Measurements from ENCODE around the gene ABHD17A. TPM values are rescaled to one million over a fixed set of nuclear protein-coding genes. Genes with fewer than 3 reads are reported as not detected.

The ABHD17A gene
- total and polyA plus RNA-seq, 10 donors = 73.4 to 107 (median 83.6) TPM

DNA sequence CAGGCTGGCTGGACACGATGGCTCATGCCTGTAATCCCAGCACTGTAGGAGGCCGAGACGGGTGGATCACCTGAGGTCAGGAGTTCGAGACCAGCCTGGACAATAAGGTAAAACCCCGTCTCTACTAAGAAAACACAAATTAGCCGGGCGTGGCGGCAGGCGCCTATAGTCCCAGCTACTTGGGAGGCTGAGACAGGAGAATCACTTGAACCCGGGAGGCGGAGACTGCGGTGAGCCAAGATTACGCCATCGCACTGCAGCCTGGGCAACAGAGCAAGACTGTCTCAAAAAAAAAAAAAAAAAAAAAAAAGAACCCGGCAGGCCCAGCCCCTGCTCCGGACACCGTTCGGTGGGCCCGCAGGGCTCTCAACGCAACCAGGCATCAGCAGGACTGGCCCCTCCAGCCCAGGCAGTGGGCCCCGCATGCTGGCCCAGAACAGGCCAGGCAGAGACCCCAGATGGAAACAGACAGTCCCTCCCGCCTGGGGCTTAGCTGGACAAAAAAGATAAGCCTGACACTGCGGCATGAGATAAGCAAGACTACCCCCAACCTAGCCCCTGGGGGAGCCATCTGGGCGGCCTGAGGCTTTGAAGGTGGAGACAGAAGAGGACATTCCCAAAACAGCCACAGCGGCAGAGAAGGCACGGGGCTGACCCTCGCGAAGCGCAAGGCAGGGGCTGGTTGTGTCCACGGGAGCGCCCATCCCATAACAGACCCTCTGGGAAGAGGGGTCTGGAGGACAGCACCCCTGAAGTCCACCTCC lies 48.7 kb downstream of the ABHD17A start:
- TF ChIP-seq POLR2AphosphoS5 (IDR thresholded peaks at IDR 0.05) (no peak), CTCF (IDR thresholded peaks at IDR 0.05 in 8 of 11, conservative IDR thresholded peaks at IDR 0.05 in 3 of 11) (no peak), POLR2A (IDR thresholded peaks at IDR 0.05) (no peak)
- intact Hi-C loops (cut with DNase I; ENCODE audit: low total_unique reads) = no loop called here
- Histone ChIP-seq H3K4me3 (no peak overlapping the region), H3K27me3 (replicated peaks in 1 of 7) (no peaks in the 10 kb centered on the region), H3K4me1 (peaks cover 46 to 100% (median 91%) of the 10 kb centered on the region in 6 donors), H3K36me3 (peaks cover 0 to 69% (median 2%) of the 10 kb centered on the region in 6 donors), H3K9me3 (no peaks in the 10 kb centered on the region), H3K27ac (peak overlapping the region in 5 of 8 donors; percentile 79 to 100 (median 99))
- 84 to 94% (median 91%) methylated on average over 27 to 31 of the region's 31 CpGs for WGBS, 5 donors
- no peak for DNase-seq

DNA sequence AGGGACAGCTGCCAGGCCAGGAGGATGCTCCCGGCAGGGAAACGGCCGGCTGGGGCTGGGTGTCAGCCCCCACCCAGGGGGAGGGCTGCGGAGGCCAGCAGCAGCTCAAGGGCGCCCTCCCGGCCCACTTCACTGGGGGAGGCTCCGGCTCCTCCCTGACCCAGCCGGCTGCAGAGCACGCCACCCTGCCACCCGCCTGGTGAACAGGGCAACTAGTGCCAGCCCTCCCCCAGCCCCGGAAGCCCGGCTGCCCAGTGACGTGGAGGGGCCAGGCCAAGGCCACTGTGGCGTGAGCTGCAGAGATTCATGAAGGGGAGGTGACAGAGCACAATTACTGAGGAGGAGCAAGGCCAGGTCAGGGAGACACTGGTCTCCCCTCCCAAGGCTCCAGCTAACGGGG lies 51.8 kb downstream of the ABHD17A start:
- H3K27ac ChIP-seq = peak overlapping the region; percentile 55 to 100 (median 79)
- no peaks in the 10 kb centered on the region for H3K27me3 ChIP-seq (replicated peaks in 1 of 7)
- no peaks in the 10 kb centered on the region for H3K9me3 ChIP-seq
- H3K4me3 ChIP-seq = peak overlapping the region in 1 of 8 donors; percentile 28
- intact Hi-C loops (cut with DNase I; ENCODE audit: low total_unique reads) = no loop called here
- TF ChIP-seq POLR2AphosphoS5 (IDR thresholded peaks at IDR 0.05) (peak; percentile 82 to 93 (median 91)), POLR2A (IDR thresholded peaks at IDR 0.05) (no peak), CTCF (IDR thresholded peaks at IDR 0.05 in 8 of 11, conservative IDR thresholded peaks at IDR 0.05 in 3 of 11) (no peak)
- H3K4me1 ChIP-seq = peaks cover 25 to 97% (median 67%) of the 10 kb centered on the region in 6 donors
- peak; percentile 88 for DNase-seq
- WGBS, 5 donors = 55 to 78% (median 66%) methylated on average over 3 to 15 of the region's 15 CpGs
- peaks cover 0 to 80% (median 13%) of the 10 kb centered on the region in 6 donors for H3K36me3 ChIP-seq

DNA sequence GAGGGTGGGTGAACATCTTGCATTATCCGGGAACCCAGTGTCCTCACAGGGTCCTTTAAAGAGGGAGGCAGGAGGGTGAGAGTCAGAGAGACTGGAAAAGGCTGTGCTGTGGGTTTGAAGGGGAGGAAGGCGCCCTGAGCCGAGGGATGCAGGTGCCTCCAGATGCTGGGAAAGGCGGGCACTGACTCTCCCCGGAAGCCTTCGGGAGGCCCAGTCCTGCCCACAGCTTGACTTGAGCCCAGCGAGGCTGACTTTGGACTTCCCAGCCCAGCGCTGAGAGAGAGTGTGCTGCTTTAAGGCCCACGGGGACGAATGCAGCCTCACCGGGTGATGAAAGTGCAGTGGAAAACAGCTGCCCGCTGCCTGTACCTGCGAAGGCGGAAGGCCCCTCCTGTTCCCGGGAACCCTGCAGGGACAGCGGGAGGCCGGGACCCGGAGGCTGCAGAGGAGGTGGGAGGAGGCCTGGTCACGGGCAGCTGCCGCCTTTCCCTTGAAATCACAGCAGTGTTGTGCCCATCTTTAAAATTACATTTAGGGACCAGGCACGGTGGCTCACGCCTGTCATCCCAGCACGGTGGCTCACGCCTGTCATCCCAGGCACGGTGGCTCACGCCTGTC lies 53.1 kb downstream of the ABHD17A start:
- no peak for DNase-seq
- no peaks in the 10 kb centered on the region for H3K9me3 ChIP-seq
- WGBS, 5 donors = 89 to 93% (median 90%) methylated on average over 24 to 26 of the region's 26 CpGs
- peaks cover 19 to 97% (median 60%) of the 10 kb centered on the region in 6 donors for H3K4me1 ChIP-seq
- H3K27ac ChIP-seq = peak overlapping the region in 7 of 8 donors; percentile 13 to 100 (median 79)
- H3K36me3 ChIP-seq = peaks cover 0 to 84% (median 26%) of the 10 kb centered on the region in 6 donors
- no peak overlapping the region for H3K4me3 ChIP-seq
- intact Hi-C loops (cut with DNase I; ENCODE audit: low total_unique reads) = no loop called here
- no peak for TF ChIP-seq POLR2A (IDR thresholded peaks at IDR 0.05)
- no peak for TF ChIP-seq CTCF (IDR thresholded peaks at IDR 0.05 in 8 of 11, conservative IDR thresholded peaks at IDR 0.05 in 3 of 11)
- peak in 2 of 3 donors; percentile 11 to 42 for TF ChIP-seq POLR2AphosphoS5 (IDR thresholded peaks at IDR 0.05)
- H3K27me3 ChIP-seq (replicated peaks in 1 of 7) = no peaks in the 10 kb centered on the region

DNA sequence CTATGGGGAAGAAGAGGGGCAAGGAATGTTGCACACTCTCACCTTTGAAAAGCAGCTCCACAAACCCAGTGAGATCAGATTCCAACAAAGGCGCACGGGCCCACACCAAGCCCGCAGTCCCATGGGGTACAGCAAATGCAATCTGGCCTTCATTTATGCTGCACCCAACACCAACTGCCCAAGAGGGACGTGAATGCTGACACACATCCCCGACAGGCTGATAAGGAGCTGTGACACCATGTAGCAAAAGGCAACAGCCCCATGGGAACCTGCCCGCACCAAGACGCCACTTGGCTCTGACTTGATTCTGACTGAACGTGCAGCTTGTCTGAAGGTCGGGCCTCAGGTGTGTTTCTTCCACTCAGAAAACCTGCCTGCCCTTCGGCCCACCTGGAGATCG lies 54.3 kb downstream of the ABHD17A start:
- Histone ChIP-seq H3K27me3 (replicated peaks in 1 of 7) (no peaks in the 10 kb centered on the region), H3K27ac (no peak overlapping the region), H3K36me3 (peaks cover 0 to 92% (median 32%) of the 10 kb centered on the region in 6 donors), H3K4me3 (no peak overlapping the region), H3K9me3 (no peaks in the 10 kb centered on the region), H3K4me1 (peaks cover 15 to 97% (median 57%) of the 10 kb centered on the region in 6 donors)
- TF ChIP-seq POLR2A (IDR thresholded peaks at IDR 0.05) (no peak), CTCF (IDR thresholded peaks at IDR 0.05 in 8 of 11, conservative IDR thresholded peaks at IDR 0.05 in 3 of 11) (no peak), POLR2AphosphoS5 (IDR thresholded peaks at IDR 0.05) (no peak)
- DNase-seq = no peak
- WGBS, 5 donors = 91 to 95% (median 93%) methylated on average over 9 to 11 of the region's 11 CpGs
- intact Hi-C loops (cut with DNase I; ENCODE audit: low total_unique reads) = no loop called here

All from spleen (tissue), 11 donors.